H1 (cell line): ENCODE results near the gene C3orf22. TPM values are rescaled to one million over a fixed set of nuclear protein-coding genes. Genes with fewer than 3 reads are reported as not detected.
A peak's percentile ranks its signal among the peaks of the same experiment; 100 is the strongest.

ENCODE experiments used
- CTCF ChIA-PET: fragments of 300-600 bp; sonication (Branson Sonifier 250); formaldehyde crosslinking; loops from one replicate; lab custom pipeline; 2021; ENCODE audit not compliant: partially characterized antibody; lab: Charles Lee
- POLR2A ChIA-PET: fragments of 300-600 bp; sonication (Branson Sonifier 250); formaldehyde crosslinking; loops from one replicate; lab custom pipeline; 2021; ENCODE audit warnings: inconsistent platforms; ENCODE audit not compliant: partially characterized antibody; lab: Charles Lee
- DNase-seq, 2 experiments: peaks; one replicate each; pipeline versions ENCODE4 v3.0.0 to v3.0.0-alpha.2; 2010 to 2022; ENCODE audit warnings: low spot score in 2 of 2, low read depth in 1 of 2, mixed read lengths in 1 of 2
- FAIRE-seq: peaks from 2 replicates; lab custom pipeline; 2011; peaks lifted over from hg19 to GRCh38; lab: Jason Lieb, UNC
- H2AFZ ChIP-seq: 2 replicates; pipeline ENCODE4 v1.8.1; 2012; ENCODE audit warnings: low read length, inconsistent platforms
- H2AK5ac ChIP-seq: 2 replicates; pipeline ENCODE4 v1.6.1; 2013; ENCODE audit warnings: low read depth, low read length
- H2BK120ac ChIP-seq: replicated peaks from 2 replicates; pipeline ENCODE3; 2013; ENCODE audit warnings: low read depth, low read length, inconsistent platforms
- H2BK12ac ChIP-seq: 2 replicates; pipeline ENCODE4 v1.6.1; 2013; ENCODE audit warnings: low read depth, low read length
- H2BK15ac ChIP-seq: 2 replicates; pipeline ENCODE4 v1.6.1; 2013; ENCODE audit warnings: low read length
- H2BK20ac ChIP-seq: 2 replicates; pipeline ENCODE4 v1.6.1; 2013; ENCODE audit warnings: low read length
- H2BK5ac ChIP-seq: 2 replicates; pipeline ENCODE4 v1.6.1; 2013; ENCODE audit warnings: low read depth, low read length
- H3K14ac ChIP-seq: 2 replicates; pipeline ENCODE4 v1.6.1; 2013; ENCODE audit warnings: inconsistent platforms; ENCODE audit not compliant: insufficient read length
- H3K18ac ChIP-seq: 2 replicates; pipeline ENCODE4 v1.6.1; 2013; ENCODE audit warnings: low read length; ENCODE audit errors: extremely low read depth
- H3K23ac ChIP-seq: 2 replicates; pipeline ENCODE4 v1.6.1; 2013; ENCODE audit warnings: inconsistent platforms; ENCODE audit not compliant: insufficient read length
- H3K23me2 ChIP-seq: 2 replicates; pipeline ENCODE4 v1.6.1; 2013; ENCODE audit warnings: low read depth, low read length
- H3K27ac ChIP-seq: 2 replicates; pipeline ENCODE4 v1.6.1; 2011; ENCODE audit warnings: low read depth, low read length, inconsistent platforms
- H3K27me3 ChIP-seq, 4 experiments: replicated peaks in 1 of 4; 1 replicate in 1 of 4; 2 replicates in 3 of 4; pipeline versions ENCODE4 v1.6.1 to v1.8.1; 2011 to 2013; ENCODE audit warnings: low read length in 3 of 4, mild to moderate bottlenecking in 3 of 4, inconsistent platforms in 2 of 4, mixed read lengths in 2 of 4, moderate library complexity in 1 of 4; ENCODE audit not compliant: control insufficient read depth in 3 of 4, insufficient read depth in 3 of 4; ENCODE audit errors: extremely low read depth in 1 of 4
- H3K36me3 ChIP-seq, 4 experiments: 2 replicates each; pipeline versions ENCODE4 v1.6.1 to v1.8.1; 2011 to 2013; ENCODE audit warnings: mild to moderate bottlenecking in 4 of 4, low read length in 3 of 4, moderate library complexity in 2 of 4, control low read depth in 1 of 4, inconsistent platforms in 1 of 4; ENCODE audit not compliant: insufficient read depth in 4 of 4, control insufficient read depth in 2 of 4
- H3K4ac ChIP-seq: replicated peaks from 2 replicates; pipeline ENCODE3; 2013; ENCODE audit warnings: low read length, low read depth, mixed read lengths, inconsistent platforms; ENCODE audit not compliant: insufficient read length
- H3K4me1 ChIP-seq, 4 experiments: replicated peaks in 1 of 4; 1 replicate in 1 of 4; 2 replicates in 3 of 4; pipeline versions ENCODE4 v1.6.1 to v1.8.1; 2011 to 2013; ENCODE audit warnings: low read length in 3 of 4, inconsistent platforms in 2 of 4, mixed read lengths in 1 of 4; ENCODE audit not compliant: insufficient read depth in 4 of 4, control insufficient read depth in 3 of 4
- H3K4me2 ChIP-seq, 2 experiments: 2 replicates each; pipeline versions ENCODE4 v1.6.1 to v1.8.1; 2011 to 2013; ENCODE audit warnings: low read depth in 2 of 2, low read length in 2 of 2, control low read depth in 1 of 2, inconsistent platforms in 1 of 2, mild to moderate bottlenecking in 1 of 2; ENCODE audit not compliant: insufficient read depth in 1 of 2
- H3K4me3 ChIP-seq, 4 experiments: fragments of 200-600, 300-600 bp in 1 of 4; sonication (generic), shearing (Covaris generic), sonication (Bioruptor Twin) in 1 of 4; 2 replicates each; pipeline versions ENCODE4 v1.5.1 to v1.8.1; 2011 to 2016; ENCODE audit warnings: low read length in 4 of 4, low read depth in 3 of 4, control low read depth in 2 of 4, inconsistent platforms in 2 of 4, mild to moderate bottlenecking in 2 of 4, mixed read lengths in 1 of 4, moderate library complexity in 1 of 4; ENCODE audit not compliant: insufficient read depth in 2 of 4; ENCODE audit errors: extremely low read depth in 1 of 4
- H3K56ac ChIP-seq: replicated peaks from 2 replicates; pipeline ENCODE3; 2013; ENCODE audit warnings: low read depth, mild to moderate bottlenecking, mixed read lengths, low read length, inconsistent platforms; ENCODE audit not compliant: insufficient read length
- H3K79me1 ChIP-seq: 2 replicates; pipeline ENCODE4 v1.6.1; 2013; ENCODE audit warnings: low read depth, low read length, control low read depth
- H3K79me2 ChIP-seq, 2 experiments: 2 replicates each; pipeline versions ENCODE4 v1.6.1 to v1.8.1; 2012 to 2013; ENCODE audit warnings: low read length in 2 of 2, mild to moderate bottlenecking in 2 of 2, inconsistent platforms in 1 of 2; ENCODE audit not compliant: insufficient read depth in 2 of 2, control insufficient read depth in 1 of 2
- H3K9ac ChIP-seq, 4 experiments: replicated peaks in 1 of 4; 1 replicate in 1 of 4; 2 replicates in 3 of 4; pipeline versions ENCODE4 v1.6.1 to v1.8.1; 2011 to 2013; ENCODE audit warnings: low read depth in 3 of 4, low read length in 3 of 4, control low read depth in 2 of 4, mild to moderate bottlenecking in 2 of 4, moderate library complexity in 2 of 4, inconsistent platforms in 1 of 4; ENCODE audit errors: extremely low read depth in 1 of 4
- H3K9me3 ChIP-seq, 2 experiments: 2 replicates each; pipeline versions ENCODE4 v1.6.1 to v1.8.1; 2012 to 2013; ENCODE audit warnings: mild to moderate bottlenecking in 2 of 2, moderate library complexity in 2 of 2, control low read depth in 1 of 2, inconsistent platforms in 1 of 2, low read depth in 1 of 2, low read length in 1 of 2, mixed read lengths in 1 of 2; ENCODE audit not compliant: insufficient read depth in 2 of 2
- H4K20me1 ChIP-seq, 2 experiments: replicated peaks in 1 of 2; 2 replicates each; pipeline versions ENCODE3 to v1.8.1; 2011 to 2013; ENCODE audit warnings: inconsistent platforms in 2 of 2, low read length in 2 of 2, mild to moderate bottlenecking in 1 of 2; ENCODE audit not compliant: insufficient read depth in 2 of 2, control insufficient read depth in 1 of 2
- H4K5ac ChIP-seq: 2 replicates; pipeline ENCODE4 v1.6.1; 2013; ENCODE audit warnings: low read length, low read depth, mixed read lengths, inconsistent platforms; ENCODE audit not compliant: insufficient read length
- H4K8ac ChIP-seq: 2 replicates; pipeline ENCODE4 v1.8.0; 2013; ENCODE audit warnings: mild to moderate bottlenecking, moderate library complexity, low read length, inconsistent platforms; ENCODE audit not compliant: insufficient read depth; ENCODE audit errors: extremely low read depth
- H4K91ac ChIP-seq: replicated peaks from 2 replicates; pipeline ENCODE3; 2013; ENCODE audit warnings: low read length, mixed read lengths, inconsistent platforms; ENCODE audit not compliant: insufficient read length
- CREB1 ChIP-seq: IDR thresholded peaks from 2 replicates; pipeline ENCODE4 v1.6.1; 2012; ENCODE audit warnings: inconsistent platforms
- E2F6 ChIP-seq: IDR thresholded peaks from 2 replicates; pipeline ENCODE4 v1.6.1; 2012; ENCODE audit warnings: inconsistent platforms
- POLR2A ChIP-seq, 2 experiments: IDR thresholded peaks; 1 replicate in 1 of 2; 2 replicates in 1 of 2; pipeline ENCODE4 v1.6.1; 2011; ENCODE audit warnings: low read depth in 2 of 2, low read length in 2 of 2, mild to moderate bottlenecking in 2 of 2; ENCODE audit errors: control extremely low read depth in 1 of 2
- WGBS, 2 experiments: shearing (Covaris generic) in 1 of 2; methylation state at CpG; one replicate each; pipeline versions ENCODE4 v1.1.6 to v1.1.7; 2013 to 2015; ENCODE audit warnings: low lambda C conversion rate in 2 of 2, mixed read lengths in 2 of 2, inconsistent platforms in 1 of 2, low coverage in 1 of 2, missing lambda C conversion rate in 1 of 2; ENCODE audit not compliant: insufficient replicate concordance in 2 of 2, insufficient coverage in 1 of 2, insufficient read length in 1 of 2; ENCODE audit errors: extremely low coverage in 1 of 2, missing lambda C conversion rate in 1 of 2; 5-methylcytosine and 5-hydroxymethylcytosine counted together
- polyA plus RNA-seq, 7 experiments: library from polyadenylated mRNA; depleted of rRNA in 3 of 7; stranded (reverse) in 5 of 7; unstranded in 2 of 7; fragments of >200 nt in 5 of 7; fragments of 200-250 nt in 2 of 7; gene quantifications; 1 replicate in 5 of 7; 2 replicates in 1 of 7; 4 replicates in 1 of 7; pipeline versions ENCODE4 v1.2.1 to v1.2.3, GENCODE V29; 2011 to 2013; ENCODE audit warnings: missing spikeins in 2 of 7, mixed read lengths in 2 of 7
- total RNA-seq: library from RNA; stranded (reverse); fragmentation: NEBNext Ultra II Directional; extraction: Animal tissue kit (Norgen Biotek cat#: 25700); gene quantifications from 2 replicates; pipeline ENCODE4 v1.2.1, GENCODE V29; 2021

The C3orf22 gene
- total and polyA plus RNA-seq, 2 of the 8 experiments (the other 6 are each of a cell fraction or from before 2014, with no cell fraction given), result not detected

GRCh38 chr3:126604691-126605090 lies 46.0 kb upstream of the C3orf22 start:
- no peaks in the 10 kb centered on the region for H3K79me1 ChIP-seq
- H3K56ac ChIP-seq, result no peak overlapping the region
- no peak overlapping the region for H2BK5ac ChIP-seq
- no peaks in the 10 kb centered on the region for H3K4me1 ChIP-seq
- no peaks in the 10 kb centered on the region for H3K27me3 ChIP-seq
- no peak for DNase-seq
- H2BK15ac ChIP-seq, result no peak overlapping the region
- no peaks in the 10 kb centered on the region for H3K79me2 ChIP-seq
- H3K14ac ChIP-seq, result no peak overlapping the region
- TF ChIP-seq CREB1 (no peak), E2F6 (0 out of 2 replicates have a peak, but pooled peaks have one; percentile 30), POLR2A (IDR thresholded peaks at IDR 0.05; ENCODE audit: control extremely low read depth in 1 of 2, low read depth in 2 of 2, low read length in 2 of 2) (no peak)
- 87% methylated on average over 6 of the region's 6 CpGs; no CpG with 5 or more reads in 1 of the 2 experiments for WGBS, 2 experiments
- H3K27ac ChIP-seq, result no peak overlapping the region
- no peak overlapping the region for H3K4me2 ChIP-seq
- H2AFZ ChIP-seq, result no peak overlapping the region
- no peak overlapping the region for H3K9ac ChIP-seq
- no peak overlapping the region for H3K23ac ChIP-seq
- no peak overlapping the region for H2BK120ac ChIP-seq
- ChIA-PET POLR2A (no interaction called here), CTCF (interaction anchor here (1.4 to 1.8 kb wide), 2 partner anchors 54 to 82 kb away, joined by 4 read pairs; no protein-coding TSS in a partner anchor)
- H3K4me3 ChIP-seq, result no peak overlapping the region
- no peaks in the 10 kb centered on the region for H3K36me3 ChIP-seq
- H3K4ac ChIP-seq, result no peak overlapping the region
- H4K91ac ChIP-seq, result no peak overlapping the region
- no peak for FAIRE-seq
- no peak overlapping the region for H3K18ac ChIP-seq
- H4K5ac ChIP-seq, result no peak overlapping the region
- no peaks in the 10 kb centered on the region for H3K23me2 ChIP-seq
- no peak overlapping the region for H2BK12ac ChIP-seq
- no peak overlapping the region for H4K8ac ChIP-seq
- no peak overlapping the region for H2AK5ac ChIP-seq
- no peak overlapping the region for H2BK20ac ChIP-seq
- no peaks in the 10 kb centered on the region for H4K20me1 ChIP-seq
- H3K9me3 ChIP-seq, result no peaks in the 10 kb centered on the region
